SU-DHL-6 (cell line): Measurements from ENCODE around the gene FSCN2.

Experiments used
- H2AFZ ChIP-seq: fragments of 200-600 bp; sonication (generic); 2 replicates; pipeline ENCODE4 v1.6.1; 2014; ENCODE audit warnings: low read depth, mild to moderate bottlenecking, moderate library complexity, mixed read lengths, antibody characterized with exemption, low read length; ENCODE audit not compliant: severe bottlenecking
- H3F3A ChIP-seq: fragments of 200-600 bp; shearing (Covaris generic); 2 replicates; pipeline ENCODE4 v1.6.0; 2016; ENCODE audit warnings: antibody characterized with exemption, mild to moderate bottlenecking; ENCODE audit not compliant: insufficient read depth
- H3K27ac ChIP-seq: fragments of 200-600 bp; sonication (generic); 2 replicates; pipeline ENCODE4 v1.5.1; 2016; ENCODE audit warnings: low read depth, mild to moderate bottlenecking, low read length, moderate library complexity, mixed read lengths
- H3K27me3 ChIP-seq: fragments of 200-600 bp; sonication (generic), shearing (Covaris generic); 2 replicates; pipeline ENCODE4 v1.6.0; 2014; ENCODE audit warnings: mild to moderate bottlenecking, low read length
- H3K36me3 ChIP-seq: fragments of 200-600 bp; sonication (generic); 2 replicates; pipeline ENCODE4 v1.6.1; 2014; ENCODE audit warnings: mild to moderate bottlenecking, low read length, mixed read lengths
- H3K4me2 ChIP-seq: fragments of 300-600, 200-600 bp; shearing (Covaris generic), sonication (generic); 2 replicates; pipeline ENCODE4 v1.6.0; 2014; ENCODE audit warnings: low read length, low read depth, mild to moderate bottlenecking; ENCODE audit not compliant: poor library complexity, severe bottlenecking
- H3K4me3 ChIP-seq: fragments of 200-600 bp; sonication (generic); 2 replicates; pipeline ENCODE4 v1.5.1; 2014; ENCODE audit warnings: antibody characterized with exemption, low read length, mild to moderate bottlenecking, mixed read lengths; ENCODE audit not compliant: insufficient read depth, poor library complexity, severe bottlenecking
- H3K79me2 ChIP-seq: fragments of 200-600 bp; sonication (generic); 2 replicates; pipeline ENCODE4 v1.6.1; 2014; ENCODE audit warnings: mild to moderate bottlenecking, low read length, moderate library complexity; ENCODE audit not compliant: insufficient read depth
- H3K9ac ChIP-seq: fragments of 200-600 bp; sonication (generic); 2 replicates; pipeline ENCODE4 v1.7.0; 2014; ENCODE audit warnings: mild to moderate bottlenecking, low read length
- H3K9me2 ChIP-seq: fragments of 200-600 bp; sonication (generic); replicated peaks from 2 replicates; pipeline ENCODE4 v1.6.1; 2014; ENCODE audit warnings: low read length; ENCODE audit not compliant: insufficient read depth
- H3K9me3 ChIP-seq: fragments of 200-600 bp; sonication (generic); 2 replicates; pipeline ENCODE4 v1.6.1; 2014; ENCODE audit warnings: low read length, mixed read lengths; ENCODE audit not compliant: insufficient read depth
- H4K20me1 ChIP-seq: fragments of 200-600 bp; sonication (generic); 2 replicates; pipeline ENCODE4 v1.6.1; 2014; ENCODE audit warnings: low read depth, mild to moderate bottlenecking, antibody characterized with exemption, low read length, moderate library complexity, mixed read lengths
- CTCF ChIP-seq: fragments of 200-600 bp; sonication (generic); IDR thresholded peaks from one replicate; pipeline ENCODE4 v1.5.1; 2017; ENCODE audit warnings: antibody characterized with exemption, mild to moderate bottlenecking, low read length, moderate library complexity; ENCODE audit not compliant: insufficient read depth, poor library complexity, severe bottlenecking
- EZH2phosphoT487 ChIP-seq: fragments of 200-600 bp; sonication (generic), shearing (Covaris generic); conservative IDR thresholded peaks from 2 replicates; pipeline ENCODE4 v1.6.1; 2018; ENCODE audit warnings: mild to moderate bottlenecking, antibody characterized with exemption, low read length, moderate library complexity, mixed read lengths

Gene FSCN2, protein sequence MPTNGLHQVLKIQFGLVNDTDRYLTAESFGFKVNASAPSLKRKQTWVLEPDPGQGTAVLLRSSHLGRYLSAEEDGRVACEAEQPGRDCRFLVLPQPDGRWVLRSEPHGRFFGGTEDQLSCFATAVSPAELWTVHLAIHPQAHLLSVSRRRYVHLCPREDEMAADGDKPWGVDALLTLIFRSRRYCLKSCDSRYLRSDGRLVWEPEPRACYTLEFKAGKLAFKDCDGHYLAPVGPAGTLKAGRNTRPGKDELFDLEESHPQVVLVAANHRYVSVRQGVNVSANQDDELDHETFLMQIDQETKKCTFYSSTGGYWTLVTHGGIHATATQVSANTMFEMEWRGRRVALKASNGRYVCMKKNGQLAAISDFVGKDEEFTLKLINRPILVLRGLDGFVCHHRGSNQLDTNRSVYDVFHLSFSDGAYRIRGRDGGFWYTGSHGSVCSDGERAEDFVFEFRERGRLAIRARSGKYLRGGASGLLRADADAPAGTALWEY

GRCh38 chr17:81527591-81528383 lies at the start of gene FSCN2:
TSS of gene FSCN2 (plus strand) at chr17:81528377. CDS start at chr17:81528532, 155 bp downstream.
- Histone ChIP-seq H3K4me2 (no peak within 1 kb of the TSS), H3K9ac (no peak within 1 kb of the TSS)

GRCh38 chr17:81479175-81480071 lies 48.8 kb upstream of the FSCN2 start:
- no peak overlapping the region for H3K4me2 ChIP-seq
- no peak overlapping the region for H3K9ac ChIP-seq

More at GRCh38 chr17:81527591-81528383, at the start of gene FSCN2:
- H3F3A ChIP-seq: no peaks in the 10 kb centered on the region
- H3K27ac ChIP-seq: no peak within 1 kb of the TSS
- no peak for TF ChIP-seq EZH2phosphoT487
- TF ChIP-seq CTCF: no peak
- H3K4me3 ChIP-seq: no peak within 1 kb of the TSS
- H3K9me3 ChIP-seq: no peaks in the 10 kb centered on the region
- no peaks in the 10 kb centered on the region for H4K20me1 ChIP-seq
- no peaks in the 10 kb centered on the region for H3K9me2 ChIP-seq
- no peaks in the 10 kb centered on the region for H3K27me3 ChIP-seq
- H2AFZ ChIP-seq: no peak within 1 kb of the TSS
- no peaks in the 10 kb centered on the region for H3K79me2 ChIP-seq
- no peaks in the 10 kb centered on the region for H3K36me3 ChIP-seq

More at GRCh38 chr17:81479175-81480071, 48.8 kb upstream of the FSCN2 start:
- Histone ChIP-seq H3K9me2 (no peaks in the 10 kb centered on the region), H2AFZ (no peak overlapping the region), H3K27me3 (no peaks in the 10 kb centered on the region), H3K36me3 (no peaks in the 10 kb centered on the region), H3K79me2 (no peaks in the 10 kb centered on the region), H3K9me3 (no peaks in the 10 kb centered on the region), H3F3A (no peaks in the 10 kb centered on the region), H3K4me3 (no peak overlapping the region), H3K27ac (no peak overlapping the region), H4K20me1 (no peaks in the 10 kb centered on the region)
- TF ChIP-seq CTCF: no peak
- no peak for TF ChIP-seq EZH2phosphoT487
